Measurements from ENCODE around the gene NEU2. TPM values are rescaled to one million over a fixed set of nuclear protein-coding genes. Genes with fewer than 3 reads are reported as not detected.
A peak's percentile ranks its signal among the peaks of the same experiment; 100 is the strongest.
"Not testable (repeated sequence)": the region's sequence is repeated elsewhere in the genome, so short reads cannot be mapped to it uniquely, and the experiment has no call there.

Gene NEU2
- total RNA-seq, 1 donor from 2014 or later: not detected

- no peak overlapping the region for H3K4me3 ChIP-seq
- no peaks in the 10 kb centered on the region for H3K36me3 ChIP-seq
- peak overlapping the region; percentile 89 for H3K27ac ChIP-seq (replicated peaks)
- intact Hi-C loops (cut with micrococcal nuclease): no loop called here
- no peaks in the 10 kb centered on the region for H3K9me3 ChIP-seq (replicated peaks)
- peaks cover 53% of the 10 kb centered on the region for H3K4me1 ChIP-seq
- no peaks in the 10 kb centered on the region for H3K27me3 ChIP-seq (ENCODE audit: low read depth)
- DNase-seq: no peak
- no peak for TF ChIP-seq CTCF (IDR thresholded peaks at IDR 0.05; ENCODE audit: borderline replicate concordance)
These were observed 32.2 kb downstream of the NEU2 start for GRCh38 chr2:233064530-233065199.

GRCh38 chr2:233065200-233065589 lies 32.7 kb downstream of the NEU2 start:
- intact Hi-C loops (cut with micrococcal nuclease); H3K4me3 ChIP-seq; H3K9me3 ChIP-seq (replicated peaks); DNase-seq; H3K36me3 ChIP-seq; H3K27me3 ChIP-seq (ENCODE audit: low read depth): not testable (repeated sequence)
- H3K27ac ChIP-seq (replicated peaks): peak overlapping the region; percentile 89
- H3K4me1 ChIP-seq: peaks cover 48% of the 10 kb centered on the region

GRCh38 chr2:233065954-233066470 lies 33.5 kb downstream of the NEU2 start:
- Histone ChIP-seq H3K4me1 (peaks cover 39% of the 10 kb centered on the region), H3K36me3 (no peaks in the 10 kb centered on the region), H3K9me3 (replicated peaks) (peaks cover under 1% of the 10 kb centered on the region), H3K27me3 (ENCODE audit: low read depth) (no peaks in the 10 kb centered on the region), H3K4me3 (no peak overlapping the region), H3K27ac (replicated peaks) (no peak overlapping the region)
- no peak for TF ChIP-seq CTCF (IDR thresholded peaks at IDR 0.05; ENCODE audit: borderline replicate concordance)
- intact Hi-C loops (cut with micrococcal nuclease): no loop called here
- no peak for DNase-seq

GRCh38 chr2:233068762-233069418 lies 36.4 kb downstream of the NEU2 start:
- no peak for DNase-seq
- intact Hi-C loops (cut with micrococcal nuclease): no loop called here
- H3K36me3 ChIP-seq: peaks cover 5% of the 10 kb centered on the region
- no peak overlapping the region for H3K27ac ChIP-seq (replicated peaks)
- H3K27me3 ChIP-seq (ENCODE audit: low read depth): peaks cover 8% of the 10 kb centered on the region
- peaks cover 11% of the 10 kb centered on the region for H3K4me1 ChIP-seq
- no peak overlapping the region for H3K4me3 ChIP-seq
- peaks cover 19% of the 10 kb centered on the region for H3K9me3 ChIP-seq (replicated peaks)
- no peak for TF ChIP-seq CTCF (IDR thresholded peaks at IDR 0.05; ENCODE audit: borderline replicate concordance)

- intact Hi-C loops (cut with micrococcal nuclease): no loop called here
- Histone ChIP-seq H3K4me3 (no peak overlapping the region), H3K27me3 (ENCODE audit: low read depth) (peaks cover 8% of the 10 kb centered on the region), H3K36me3 (peaks cover 5% of the 10 kb centered on the region), H3K27ac (replicated peaks) (no peak overlapping the region), H3K9me3 (replicated peaks) (peaks cover 19% of the 10 kb centered on the region), H3K4me1 (peaks cover 12% of the 10 kb centered on the region)
- no peak for TF ChIP-seq CTCF (IDR thresholded peaks at IDR 0.05; ENCODE audit: borderline replicate concordance)
- no peak for DNase-seq
These were observed 40.4 kb downstream of the NEU2 start for GRCh38 chr2:233072838-233073237.

GRCh38 chr2:233074106-233074505 lies 41.6 kb downstream of the NEU2 start:
- Histone ChIP-seq H3K4me3 (no peak overlapping the region), H3K27me3 (ENCODE audit: low read depth) (peaks cover 14% of the 10 kb centered on the region), H3K27ac (replicated peaks) (no peak overlapping the region), H3K9me3 (replicated peaks) (peaks cover 19% of the 10 kb centered on the region), H3K36me3 (peaks cover 5% of the 10 kb centered on the region), H3K4me1 (peaks cover 17% of the 10 kb centered on the region)
- DNase-seq: no peak
- no peak for TF ChIP-seq CTCF (IDR thresholded peaks at IDR 0.05; ENCODE audit: borderline replicate concordance)
- intact Hi-C loops (cut with micrococcal nuclease): no loop called here
